HCT116 (cell line): Measurements from ENCODE around the gene RAD52. TPM values are rescaled to one million over a fixed set of nuclear protein-coding genes. Genes with fewer than 3 reads are reported as not detected.

ENCODE experiments used
- ATAC-seq: fragments of 200-7000 bp; cut with Tn5 transposase; 2 replicates; pipeline ENCODE4 v1.9.1; 2020; ENCODE audit warnings: mild to moderate bottlenecking, moderate library complexity
- BruUV-seq: library from RNA; stranded (reverse); fragments of 400-500 nt; replicated peaks from 2 replicates; lab custom pipeline; 2021; lab: Mats Ljungman, UMichigan
- CTCF ChIA-PET: fragments of 300-600 bp; sonication (Branson Sonifier 250); formaldehyde crosslinking; loops from one replicate; lab custom pipeline; 2021; ENCODE audit warnings: antibody characterized with exemption; lab: Charles Lee
- POLR2A ChIA-PET: fragments of 300-600, 350-600 bp; sonication (Branson Sonifier 250); formaldehyde crosslinking; loops from one replicate; lab custom pipeline; 2021; ENCODE audit warnings: antibody characterized with exemption; lab: Charles Lee
- RAD21 ChIA-PET, 2 experiments: fragments of 300-600 bp; sonication (Branson Sonifier 250); formaldehyde crosslinking; loops; one replicate each; lab custom pipeline; 2023; ENCODE audit warnings: low total read pairs in 2 of 2; ENCODE audit not compliant: uncharacterized antibody in 2 of 2, unreplicated experiment in 2 of 2, low non-redundant PET in 1 of 2; lab: Charles Lee
- DNase-seq: peaks from one replicate; pipeline ENCODE4 v3.0.0-alpha.2; 2010; ENCODE audit warnings: low read depth, low spot score
- H2AFZ ChIP-seq: fragments of 200-600 bp; shearing (Covaris generic), sonication (generic); 2 replicates; pipeline ENCODE4 v1.6.1; 2017; ENCODE audit warnings: low read depth, mixed run types, mixed read lengths, antibody characterized with exemption, low read length; ENCODE audit not compliant: poor library complexity, severe bottlenecking
- H3K27ac ChIP-seq: 2 replicates; pipeline ENCODE4 v1.5.1; 2012; ENCODE audit warnings: low read depth, low read length
- H3K27me3 ChIP-seq: fragments of 200-600 bp; sonication (generic); 2 replicates; pipeline ENCODE4 v1.6.1; 2016; ENCODE audit warnings: mixed run types, low read length, mixed read lengths; ENCODE audit not compliant: insufficient read depth
- H3K36me3 ChIP-seq, 2 experiments: fragments of 200-500 bp in 1 of 2; fragments of 200-600 bp in 1 of 2; sonication (Bioruptor generic) in 1 of 2; sonication (generic) in 1 of 2; 2 replicates each; pipeline versions ENCODE4 v1.5.1 to v1.6.1; 2014 to 2016; ENCODE audit warnings: low read length in 2 of 2, inconsistent platforms in 1 of 2, mixed read lengths in 1 of 2, mixed run types in 1 of 2; ENCODE audit not compliant: insufficient read depth in 2 of 2, control insufficient read depth in 1 of 2
- H3K4me1 ChIP-seq, 2 experiments: fragments of 200-600 bp in 1 of 2; sonication (generic) in 1 of 2; 2 replicates each; pipeline versions ENCODE4 v1.5.1 to v1.6.1; 2012 to 2017; ENCODE audit warnings: low read length in 2 of 2, inconsistent platforms in 1 of 2, mild to moderate bottlenecking in 1 of 2, mixed read lengths in 1 of 2, mixed run types in 1 of 2, moderate library complexity in 1 of 2; ENCODE audit not compliant: insufficient read depth in 2 of 2, control insufficient read depth in 1 of 2
- H3K4me2 ChIP-seq: fragments of 200-600 bp; sonication (generic); 2 replicates; pipeline ENCODE4 v1.6.1; 2017; ENCODE audit warnings: mixed run types, low read length, mixed read lengths
- H3K4me3 ChIP-seq, 2 experiments: fragments of 200-600 bp in 1 of 2; sonication (generic) in 1 of 2; replicated peaks in 1 of 2; 2 replicates each; pipeline ENCODE4 v1.5.1; 2011 to 2016; ENCODE audit warnings: low read length in 2 of 2, control low read depth in 1 of 2, low read depth in 1 of 2, mild to moderate bottlenecking in 1 of 2, mixed read lengths in 1 of 2, mixed run types in 1 of 2
- H3K79me2 ChIP-seq: fragments of 200-600 bp; sonication (generic); 2 replicates; pipeline ENCODE4 v1.6.1; 2017; ENCODE audit warnings: mild to moderate bottlenecking, mixed run types, low read length, moderate library complexity, mixed read lengths; ENCODE audit not compliant: insufficient read depth
- H3K9ac ChIP-seq: fragments of 200-600 bp; sonication (generic); 2 replicates; pipeline ENCODE4 v1.6.1; 2016; ENCODE audit warnings: low read length, mixed read lengths
- H3K9me2 ChIP-seq: fragments of 200-600 bp; sonication (generic), shearing (Covaris generic); 2 replicates; pipeline ENCODE4 v1.6.1; 2017; ENCODE audit warnings: mixed run types, mild to moderate bottlenecking, moderate library complexity; ENCODE audit not compliant: insufficient read depth
- H3K9me3 ChIP-seq, 2 experiments: fragments of 200-500 bp in 1 of 2; fragments of 200-600 bp in 1 of 2; sonication (Bioruptor generic) in 1 of 2; sonication (generic) in 1 of 2; 2 replicates each; pipeline ENCODE4 v1.6.1; 2014 to 2017; ENCODE audit warnings: low read length in 2 of 2, mixed read lengths in 2 of 2, inconsistent platforms in 1 of 2, low read depth in 1 of 2, mild to moderate bottlenecking in 1 of 2, mixed run types in 1 of 2, moderate library complexity in 1 of 2; ENCODE audit not compliant: control insufficient read depth in 1 of 2, insufficient read depth in 1 of 2
- H4K20me1 ChIP-seq: fragments of 200-600 bp; sonication (generic), shearing (Covaris generic); 2 replicates; pipeline ENCODE4 v1.6.1; 2017; ENCODE audit warnings: mixed run types, mild to moderate bottlenecking, moderate library complexity; ENCODE audit not compliant: insufficient read depth
- CEBPB ChIP-seq: IDR thresholded peaks from 2 replicates; pipeline ENCODE4 v1.6.1; 2012; ENCODE audit warnings: low read depth
- CTCF ChIP-seq, 3 experiments: fragments of 200-600 bp in 1 of 3; sonication (generic) in 1 of 3; IDR thresholded peaks in 2 of 3; conservative IDR thresholded peaks in 1 of 3; 2 replicates each; pipeline ENCODE4 v1.5.1; 2012 to 2017; ENCODE audit warnings: low read depth in 2 of 3, low read length in 2 of 3, antibody characterized with exemption in 1 of 3, borderline replicate concordance in 1 of 3, control low read depth in 1 of 3, mild to moderate bottlenecking in 1 of 3, mixed read lengths in 1 of 3, mixed run types in 1 of 3, moderate library complexity in 1 of 3; ENCODE audit not compliant: insufficient read depth in 1 of 3
- EGR1 ChIP-seq: IDR thresholded peaks from 2 replicates; pipeline ENCODE4 v1.6.1; 2012; ENCODE audit warnings: low read depth
- ELF1 ChIP-seq: IDR thresholded peaks from 2 replicates; pipeline ENCODE4 v1.6.1; 2012; ENCODE audit warnings: low read depth, borderline replicate concordance
- POLR2A ChIP-seq: IDR thresholded peaks from 2 replicates; pipeline ENCODE4 v1.7.0; 2011; ENCODE audit warnings: borderline replicate concordance; ENCODE audit not compliant: insufficient read depth, insufficient read length; ENCODE audit errors: extremely low read depth
- SP1 ChIP-seq: IDR thresholded peaks from 2 replicates; pipeline ENCODE4 v1.6.1; 2012; ENCODE audit warnings: low read depth
- TCF7L2 ChIP-seq: IDR thresholded peaks from 2 replicates; pipeline ENCODE4 v1.7.0; 2011; ENCODE audit warnings: borderline replicate concordance, inconsistent platforms; ENCODE audit not compliant: insufficient read depth, insufficient read length; ENCODE audit errors: extremely low read depth
- ZBTB33 ChIP-seq: IDR thresholded peaks from 2 replicates; pipeline ENCODE4 v1.6.1; 2011; ENCODE audit warnings: mild to moderate bottlenecking, low read length, moderate library complexity; ENCODE audit not compliant: insufficient replicate concordance; ENCODE audit errors: extremely low read depth
- ZFX ChIP-seq: fragments of 450-650 bp; IDR thresholded peaks from 2 replicates; pipeline ENCODE4 v1.6.1; 2017
- ZNF274 ChIP-seq: fragments of 200-500 bp; sonication (Bioruptor generic); IDR thresholded peaks from 2 replicates; pipeline ENCODE4 v1.6.1; 2014; ENCODE audit warnings: mild to moderate bottlenecking, low read depth, low read length, inconsistent platforms
- intact Hi-C: fragments of 100-400 bp; cut with micrococcal nuclease; formaldehyde crosslinking; loops from 2 replicates; pipeline ENCODE4 v1.10.0; 2022
- total RNA-seq: library from RNA; stranded (reverse); gene quantifications from one replicate; pipeline ENCODE4 v1.2.1, GENCODE V29; 2021; ENCODE audit not compliant: unreplicated experiment

RAD52 gene
- total RNA-seq, 1 experiment from 2014 or later = 24.4 TPM

GRCh38 chr12:911191-911826, 38.2 kb downstream of the RAD52 start:
- no peaks in the 10 kb centered on the region for H3K27me3 ChIP-seq
- H3K79me2 ChIP-seq = no peaks in the 10 kb centered on the region
- H3K9ac ChIP-seq = no peak overlapping the region
- H3K4me1 ChIP-seq = no peaks in the 10 kb centered on the region
- no peak overlapping the region for H2AFZ ChIP-seq
- ATAC-seq = no peak
- no peak overlapping the region for H3K27ac ChIP-seq
- intact Hi-C loops = no loop called here
- H4K20me1 ChIP-seq = no peaks in the 10 kb centered on the region
- no peak overlapping the region for H3K4me3 ChIP-seq
- ChIA-PET POLR2A (no interaction called here), RAD21 (no interaction called here), CTCF (no interaction called here)
- TF ChIP-seq ZBTB33 (no peak), ZFX (no peak), EGR1 (no peak), CTCF (IDR thresholded peaks at IDR 0.05 in 2 of 3, conservative IDR thresholded peaks at IDR 0.05 in 1 of 3; ENCODE audit: borderline replicate concordance in 1 of 3, insufficient read depth in 1 of 3, low read depth in 2 of 3, low read length in 2 of 3) (no peak), POLR2A (no peak), CEBPB (no peak), SP1 (no peak), ELF1 (no peak), ZNF274 (no peak), TCF7L2 (no peak)
- no peak for DNase-seq
- H3K4me2 ChIP-seq = no peak overlapping the region
- H3K9me3 ChIP-seq = no peaks in the 10 kb centered on the region
- H3K9me2 ChIP-seq = no peaks in the 10 kb centered on the region
- no TSS peak for BruUV-seq
- H3K36me3 ChIP-seq = peaks cover 52 to 56% of the 10 kb centered on the region in 2 experiments
